ENCODE measurements around the gene C16orf96. TPM values are rescaled to one million over a fixed set of nuclear protein-coding genes. Genes with fewer than 3 reads are reported as not detected.
"Not testable (repeated sequence)": the region's sequence is repeated elsewhere in the genome, so short reads cannot be mapped to it uniquely, and the experiment has no call there.

Gene C16orf96
- total and polyA plus RNA-seq, 2 donors (not counting 1 experiment from before 2014, with no cell fraction given), result 0.31 to 0.79 TPM

DNA sequence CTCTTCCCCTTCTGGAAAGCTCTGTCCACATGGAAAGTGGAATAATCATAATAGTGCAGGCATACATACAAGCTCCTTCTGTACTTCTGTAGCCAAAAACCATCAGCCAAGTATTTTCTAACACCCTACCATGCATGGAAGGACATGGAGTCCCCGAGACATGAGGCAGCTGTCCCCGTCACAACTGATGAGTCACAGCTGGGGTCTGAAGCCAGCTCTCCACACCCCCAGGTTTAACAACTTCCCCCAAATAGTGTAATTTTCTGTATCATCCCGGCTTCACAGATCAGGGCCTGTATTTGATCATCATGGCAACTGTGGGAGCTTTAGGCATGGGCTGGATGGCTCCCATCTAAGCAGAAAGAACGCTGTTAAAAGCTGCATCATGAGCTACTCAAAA, 16.6 kb downstream of the C16orf96 start:
- CTCF ChIA-PET, result interaction anchor here (1.9 kb wide), 1 partner anchor 13 kb away, joined by 9 read pairs; no protein-coding TSS in a partner anchor

DNA sequence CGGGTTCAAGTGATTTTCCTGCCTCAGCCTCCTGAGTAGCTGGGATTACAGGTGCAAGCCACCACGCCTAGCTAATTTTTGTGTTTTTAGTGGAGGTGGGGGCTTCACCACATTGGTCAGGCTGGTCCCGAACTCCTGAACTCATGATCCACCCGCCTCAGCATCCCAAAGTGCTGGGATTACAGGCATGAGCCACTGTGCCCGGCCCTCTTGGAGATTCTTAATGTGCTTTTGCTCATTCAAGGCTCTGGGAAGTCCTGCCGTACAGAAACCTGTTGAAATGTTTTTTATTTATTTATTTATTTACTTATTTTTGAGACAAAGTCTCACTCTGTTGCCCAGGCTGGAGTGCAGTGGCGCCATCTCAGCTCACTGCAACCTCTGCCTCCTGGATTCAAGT, 17.8 kb downstream of the C16orf96 start:
- ATAC-seq (ENCODE audit: low read depth); H3K9me3 Mint-ChIP-seq (ENCODE audit: insufficient read depth); H3K9ac ChIP-seq (ENCODE audit: low read length); H4K20me1 ChIP-seq (ENCODE audit: control insufficient read depth, insufficient read depth, low read length, poor library complexity, severe bottlenecking); H3K4me1 ChIP-seq (ENCODE audit: control insufficient read depth in 2 of 2, insufficient read depth in 2 of 2, low read length in 2 of 2); H3K4me1 Mint-ChIP-seq; H3K79me2 ChIP-seq (ENCODE audit: control insufficient read depth, insufficient read depth, low read length); H3K4me2 ChIP-seq (replicated peaks; ENCODE audit: low read depth, low read length, poor library complexity, severe bottlenecking); intact Hi-C loops (cut with micrococcal nuclease); H3K27me3 Mint-ChIP-seq; H3K27me3 ChIP-seq (replicated peaks in 1 of 4; ENCODE audit: control extremely low read depth in 1 of 4, control insufficient read depth in 3 of 4, insufficient read depth in 4 of 4, low read length in 3 of 4); H2AFZ ChIP-seq (ENCODE audit: insufficient read depth, low read depth, low read length, poor library complexity, severe bottlenecking); H3K9me3 ChIP-seq (ENCODE audit: control extremely low read depth in 1 of 3, control insufficient read depth in 2 of 3, insufficient read depth in 1 of 3, low read length in 2 of 3); H3K4me3 ChIP-seq (ENCODE audit: control extremely low read depth in 1 of 5, extremely low read depth in 1 of 5, insufficient read depth in 1 of 5, low read depth in 2 of 5, low read length in 4 of 5); H3K36me3 ChIP-seq (replicated peaks in 1 of 2; ENCODE audit: control extremely low read depth in 1 of 2, control insufficient read depth in 1 of 2, extremely low read depth in 1 of 2, insufficient read depth in 2 of 2, low read length in 1 of 2); H3K4me3 Mint-ChIP-seq; H3K27ac ChIP-seq (ENCODE audit: low read length in 2 of 2); DNase-seq; H3K27ac Mint-ChIP-seq: not testable (repeated sequence)
- 84% methylated on average over 5 of the region's 7 CpGs for WGBS (ENCODE audit: insufficient coverage)
- CTCF ChIA-PET, result interaction anchor here (1.9 kb wide), 1 partner anchor 12 kb away, joined by 9 read pairs; no protein-coding TSS in a partner anchor
- POLR2A ChIA-PET, result interaction anchor here (0.7 kb wide), 1 partner anchor 28 kb away, joined by 4 read pairs; no protein-coding TSS in a partner anchor

More for the DNA sequence above, 16.6 kb downstream of the C16orf96 start:
- DNase-seq (no peak), ATAC-seq (ENCODE audit: low read depth) (no peak)
- Mint-ChIP-seq H3K9me3 (ENCODE audit: insufficient read depth) (no peaks in the 10 kb centered on the region), H3K27me3 (peaks cover 4% of the 10 kb centered on the region), H3K4me3 (no peak overlapping the region), H3K4me1 (no peaks in the 10 kb centered on the region), H3K27ac (no peak overlapping the region)
- Histone ChIP-seq H3K27ac (ENCODE audit: low read length in 2 of 2) (no peak overlapping the region), H4K20me1 (ENCODE audit: control insufficient read depth, insufficient read depth, low read length, poor library complexity, severe bottlenecking) (no peaks in the 10 kb centered on the region), H3K9me3 (ENCODE audit: control extremely low read depth in 1 of 3, control insufficient read depth in 2 of 3, insufficient read depth in 1 of 3, low read length in 2 of 3) (no peaks in the 10 kb centered on the region), H3K79me2 (ENCODE audit: control insufficient read depth, insufficient read depth, low read length) (no peaks in the 10 kb centered on the region), H3K4me2 (replicated peaks; ENCODE audit: low read depth, low read length, poor library complexity, severe bottlenecking) (no peak overlapping the region), H3K36me3 (replicated peaks in 1 of 2; ENCODE audit: control extremely low read depth in 1 of 2, control insufficient read depth in 1 of 2, extremely low read depth in 1 of 2, insufficient read depth in 2 of 2, low read length in 1 of 2) (no peaks in the 10 kb centered on the region), H3K4me1 (ENCODE audit: control insufficient read depth in 2 of 2, insufficient read depth in 2 of 2, low read length in 2 of 2) (no peaks in the 10 kb centered on the region), H3K27me3 (replicated peaks in 1 of 4; ENCODE audit: control extremely low read depth in 1 of 4, control insufficient read depth in 3 of 4, insufficient read depth in 4 of 4, low read length in 3 of 4) (no peaks in the 10 kb centered on the region), H2AFZ (ENCODE audit: insufficient read depth, low read depth, low read length, poor library complexity, severe bottlenecking) (no peak overlapping the region), H3K4me3 (ENCODE audit: control extremely low read depth in 1 of 5, extremely low read depth in 1 of 5, insufficient read depth in 1 of 5, low read depth in 2 of 5, low read length in 4 of 5) (no peak overlapping the region), H3K9ac (ENCODE audit: low read length) (no peak overlapping the region)
- 38% methylated on average over 4 of the region's 4 CpGs for WGBS (ENCODE audit: insufficient coverage)
- intact Hi-C loops (cut with micrococcal nuclease), result no loop called here
- POLR2A ChIA-PET, result no interaction called here
- no peak for TF ChIP-seq EZH2 (IDR thresholded peaks at IDR 0.05; ENCODE audit: borderline replicate concordance, insufficient read depth, low read depth, low read length, poor library complexity, severe bottlenecking)
- no peak for TF ChIP-seq CTCF (IDR thresholded peaks at IDR 0.05)
